ENCODE measurements around the gene TCTN1. TPM values are rescaled to one million over a fixed set of nuclear protein-coding genes. Genes with fewer than 3 reads are reported as not detected.

TCTN1 gene
- total and polyA plus RNA-seq, 3 donors from 2014 or later: 75.3 to 109 (median 106) TPM

DNA sequence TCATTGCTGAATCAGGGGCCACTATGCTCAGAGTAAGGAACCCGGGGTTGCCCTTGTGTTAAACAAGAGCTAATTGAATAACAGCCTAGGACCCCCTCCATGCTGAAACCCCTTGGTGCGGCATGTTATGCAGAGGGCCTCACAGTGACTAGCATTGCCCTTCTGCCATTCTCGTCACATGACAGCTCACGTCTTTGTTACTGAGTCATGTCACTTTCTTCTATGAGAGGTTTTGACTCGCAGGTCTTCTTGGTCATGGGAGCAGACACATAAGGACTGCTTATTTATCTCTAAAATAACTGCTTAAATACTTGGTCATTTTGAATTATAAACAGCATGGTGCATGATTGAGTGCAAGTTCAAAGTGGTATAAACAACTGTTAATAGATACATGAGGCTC lies 24.9 kb downstream of the TCTN1 start:
- no peak overlapping the region for H3K27ac ChIP-seq
- H3K9me3 ChIP-seq: no peaks in the 10 kb centered on the region
- WGBS, 2 donors: 98 to 99% methylated on average over 5 of the region's 5 CpGs
- intact Hi-C loops (cut with DNase I; ENCODE audit: low total_unique reads): no loop called here
- H3K36me3 ChIP-seq (ENCODE audit: low read depth, missing control alignments): no peaks in the 10 kb centered on the region
- no peak for DNase-seq
- TF ChIP-seq, protein P1, sequence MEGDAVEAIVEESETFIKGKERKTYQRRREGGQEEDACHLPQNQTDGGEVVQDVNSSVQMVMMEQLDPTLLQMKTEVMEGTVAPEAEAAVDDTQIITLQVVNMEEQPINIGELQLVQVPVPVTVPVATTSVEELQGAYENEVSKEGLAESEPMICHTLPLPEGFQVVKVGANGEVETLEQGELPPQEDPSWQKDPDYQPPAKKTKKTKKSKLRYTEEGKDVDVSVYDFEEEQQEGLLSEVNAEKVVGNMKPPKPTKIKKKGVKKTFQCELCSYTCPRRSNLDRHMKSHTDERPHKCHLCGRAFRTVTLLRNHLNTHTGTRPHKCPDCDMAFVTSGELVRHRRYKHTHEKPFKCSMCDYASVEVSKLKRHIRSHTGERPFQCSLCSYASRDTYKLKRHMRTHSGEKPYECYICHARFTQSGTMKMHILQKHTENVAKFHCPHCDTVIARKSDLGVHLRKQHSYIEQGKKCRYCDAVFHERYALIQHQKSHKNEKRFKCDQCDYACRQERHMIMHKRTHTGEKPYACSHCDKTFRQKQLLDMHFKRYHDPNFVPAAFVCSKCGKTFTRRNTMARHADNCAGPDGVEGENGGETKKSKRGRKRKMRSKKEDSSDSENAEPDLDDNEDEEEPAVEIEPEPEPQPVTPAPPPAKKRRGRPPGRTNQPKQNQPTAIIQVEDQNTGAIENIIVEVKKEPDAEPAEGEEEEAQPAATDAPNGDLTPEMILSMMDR (IDR thresholded peaks at IDR 0.05): no peak
- no peak for TF ChIP-seq POLR2A (IDR thresholded peaks at IDR 0.05)
- H3K4me1 ChIP-seq: peaks cover 21% of the 10 kb centered on the region
- H3K27me3 ChIP-seq: no peaks in the 10 kb centered on the region
- no peak overlapping the region for H3K4me3 ChIP-seq

DNA sequence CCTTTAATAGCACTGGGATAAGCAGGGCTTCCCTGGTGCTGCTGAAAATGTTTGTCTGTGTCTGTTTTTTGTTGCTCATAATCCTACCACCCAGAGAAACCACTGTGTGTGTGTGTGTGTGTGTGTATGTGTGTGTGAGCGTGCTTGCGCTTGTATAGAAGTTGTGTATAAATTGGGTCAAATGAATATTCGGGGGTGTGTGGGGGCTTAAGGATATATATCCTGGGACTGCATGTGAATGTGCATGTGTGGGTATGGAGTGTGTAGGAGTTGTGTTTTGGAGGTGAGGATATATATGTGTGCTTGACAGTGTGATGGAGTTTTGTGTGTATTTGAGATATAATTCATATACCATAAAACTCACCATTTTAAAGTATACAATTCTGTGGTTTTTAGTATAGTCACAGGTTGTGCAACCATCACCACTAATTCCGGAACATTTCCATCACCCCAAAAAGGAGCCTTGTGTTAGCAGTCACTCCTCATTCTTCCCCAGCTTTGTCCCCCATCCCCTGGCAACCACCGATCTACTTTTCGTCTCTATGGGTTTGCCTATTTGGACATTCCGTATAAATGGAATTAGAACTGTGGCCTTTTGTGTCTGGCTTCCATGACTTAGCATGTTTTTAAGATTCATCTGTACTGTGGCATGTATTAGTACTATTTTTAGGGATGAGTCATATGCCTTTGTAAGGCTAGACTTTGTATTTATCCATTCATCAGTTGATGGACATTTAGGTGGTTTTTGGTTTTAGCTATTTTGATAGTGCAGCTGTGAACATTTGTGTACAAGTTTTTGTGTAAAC lies 25.6 kb downstream of the TCTN1 start:
- H3K4me3 ChIP-seq: no peak overlapping the region
- peak overlapping the region; percentile 62 to 73 for H3K27ac ChIP-seq
- no peaks in the 10 kb centered on the region for H3K27me3 ChIP-seq
- H3K36me3 ChIP-seq (ENCODE audit: low read depth, missing control alignments): no peaks in the 10 kb centered on the region
- intact Hi-C loops (cut with DNase I; ENCODE audit: low total_unique reads): no loop called here
- DNase-seq: no peak
- WGBS, 2 donors: 75 to 89% methylated on average over 7 of the region's 7 CpGs
- TF ChIP-seq, protein P1 (IDR thresholded peaks at IDR 0.05): no peak
- TF ChIP-seq POLR2A (IDR thresholded peaks at IDR 0.05): no peak
- peaks cover 21% of the 10 kb centered on the region for H3K4me1 ChIP-seq
- no peaks in the 10 kb centered on the region for H3K9me3 ChIP-seq

DNA sequence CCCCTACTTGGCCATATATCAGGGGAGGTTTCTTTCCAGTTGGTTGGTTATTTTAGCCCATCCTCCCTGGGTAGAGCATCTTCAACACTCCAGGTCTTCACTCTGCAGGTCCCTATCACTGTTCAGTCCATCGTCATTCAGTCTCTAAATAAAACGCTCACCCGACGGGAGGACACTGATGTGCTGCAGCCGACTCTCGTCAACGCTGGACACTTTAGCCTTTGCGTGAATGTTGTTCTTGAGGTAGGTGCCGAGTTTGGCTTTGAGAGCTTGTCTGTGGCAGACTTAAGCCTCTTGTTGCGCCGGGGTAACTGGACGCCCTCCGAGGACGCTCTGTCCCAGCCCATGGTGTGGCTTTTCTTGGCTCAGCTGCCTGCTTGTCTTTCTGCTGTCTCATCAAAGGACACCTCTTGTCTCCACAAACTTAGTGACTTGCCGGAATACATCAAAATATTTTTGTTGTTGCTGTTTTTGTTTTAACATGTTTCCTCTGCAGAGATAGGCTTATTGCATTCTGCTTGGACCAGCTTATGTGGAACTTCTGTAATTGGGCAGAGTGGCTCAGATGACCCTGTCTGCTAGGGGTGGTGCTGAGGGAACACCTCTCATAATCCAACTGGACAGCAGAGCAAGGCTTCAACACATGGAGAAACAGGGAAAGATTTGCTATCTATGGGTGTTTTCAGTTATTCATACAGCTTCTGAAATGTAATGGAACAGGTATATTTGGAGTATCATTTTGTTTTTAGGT lies 26.5 kb downstream of the TCTN1 start:
- Histone ChIP-seq H3K36me3 (ENCODE audit: low read depth, missing control alignments) (no peaks in the 10 kb centered on the region), H3K27ac (peak overlapping the region; percentile 62 to 73), H3K4me1 (peaks cover 21% of the 10 kb centered on the region), H3K9me3 (no peaks in the 10 kb centered on the region), H3K27me3 (no peaks in the 10 kb centered on the region), H3K4me3 (no peak overlapping the region)
- DNase-seq: peak; percentile 45
- TF ChIP-seq, protein P1 (IDR thresholded peaks at IDR 0.05): no peak
- TF ChIP-seq POLR2A (IDR thresholded peaks at IDR 0.05): no peak
- WGBS, 2 donors: 59 to 68% methylated on average over 11 to 15 of the region's 15 CpGs
- intact Hi-C loops (cut with DNase I; ENCODE audit: low total_unique reads): no loop called here

DNA sequence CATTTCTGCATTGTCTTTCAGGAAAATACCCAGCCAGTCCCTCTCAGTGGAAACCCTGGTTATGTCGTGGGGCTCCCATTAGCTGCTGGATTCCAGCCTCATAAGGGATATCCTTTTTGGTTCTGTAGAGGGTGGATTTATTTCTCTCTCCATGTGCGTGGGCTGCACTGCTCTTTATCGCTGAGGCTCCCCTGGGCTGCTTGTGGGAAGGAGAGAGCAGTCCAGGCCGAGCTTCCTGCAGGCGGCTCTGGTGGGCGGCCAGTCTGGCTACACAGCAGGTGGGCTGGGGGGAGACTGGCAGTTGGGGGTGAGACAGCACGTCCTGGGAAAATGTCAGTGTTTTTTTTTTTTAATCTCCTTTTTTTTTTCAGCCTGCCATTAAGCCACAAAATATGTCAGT lies 27.6 kb downstream of the TCTN1 start:
- Histone ChIP-seq H3K9me3 (no peaks in the 10 kb centered on the region), H3K27ac (peak overlapping the region; percentile 21 to 31), H3K4me3 (no peak overlapping the region), H3K27me3 (no peaks in the 10 kb centered on the region), H3K36me3 (ENCODE audit: low read depth, missing control alignments) (no peaks in the 10 kb centered on the region), H3K4me1 (peaks cover 21% of the 10 kb centered on the region)
- TF ChIP-seq, protein P1 (IDR thresholded peaks at IDR 0.05): no peak
- TF ChIP-seq POLR2A (IDR thresholded peaks at IDR 0.05): no peak
- intact Hi-C loops (cut with DNase I; ENCODE audit: low total_unique reads): no loop called here
- 28 to 40% methylated on average over 7 of the region's 7 CpGs for WGBS, 2 donors
- DNase-seq: peak; percentile 64
